Stimulated activated CD8-positive, alpha-beta memory T cell treated with anti-CD3 and anti-CD28 coated beads, Interleukin-12 subunit alpha, Interleukin-12 subunit beta, amount 100 ng/mL, for 4 hours (primary cell): ENCODE results near the gene KIAA1755.
"Not testable (repeated sequence)": the region's sequence is repeated elsewhere in the genome, so short reads cannot be mapped to it uniquely, and the experiment has no call there.

Source experiments
- DNase-seq: peaks from one replicate; pipeline ENCODE4 v3.0.0-alpha.2; 2020; ENCODE audit warnings: low read depth

Gene KIAA1755

DNA sequence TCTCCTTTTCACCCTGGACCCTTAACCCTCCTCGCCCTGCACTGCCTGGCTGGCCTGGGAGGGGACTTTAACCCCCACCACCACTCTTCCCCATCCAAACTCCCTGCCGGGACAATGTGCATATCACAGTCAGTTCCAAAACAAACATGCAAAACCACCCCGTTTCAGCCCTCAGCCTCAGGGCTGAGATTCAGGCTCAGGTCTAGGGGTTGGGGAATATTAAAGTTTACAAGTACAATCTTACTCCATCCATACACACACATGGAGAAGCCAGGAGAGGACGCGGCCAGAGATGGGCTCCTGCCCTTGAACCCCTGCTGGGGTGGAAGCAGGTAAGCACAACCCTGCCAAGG, 534 bp downstream of the KIAA1755 start:
- no peak for DNase-seq

DNA sequence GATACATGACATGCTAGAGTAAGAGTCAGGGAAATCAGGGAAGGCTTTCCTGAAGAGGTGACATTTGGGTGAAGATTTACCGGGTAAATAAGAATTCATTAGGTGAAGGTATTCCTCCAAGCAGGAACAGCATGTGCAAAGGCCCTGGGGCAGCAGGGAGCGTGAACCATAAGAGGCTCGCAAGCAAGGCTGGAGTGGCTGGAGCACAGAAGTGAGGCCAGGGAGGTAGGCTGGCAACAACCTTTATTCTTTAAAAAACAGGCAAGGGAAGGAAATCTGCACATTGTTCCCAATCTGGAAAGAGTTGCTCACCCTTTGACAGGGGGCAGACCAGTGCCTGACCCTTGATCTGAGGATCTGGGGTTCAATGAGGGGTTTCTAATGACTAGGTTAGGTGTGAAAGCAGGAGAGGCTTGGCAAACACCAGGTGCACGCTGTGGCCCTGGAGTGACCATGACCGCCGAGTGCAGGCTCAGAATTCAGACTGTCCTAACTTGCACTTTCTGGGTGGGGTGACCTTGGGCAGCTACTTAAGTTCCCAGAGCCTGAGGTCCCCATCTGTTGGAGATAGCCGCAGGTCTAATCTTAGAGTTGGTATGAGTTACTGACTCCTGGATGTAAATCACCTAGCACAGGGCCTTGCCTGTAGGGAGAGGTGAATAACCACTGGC, 1.9 kb downstream of the KIAA1755 start:
- DNase-seq: no peak

DNA sequence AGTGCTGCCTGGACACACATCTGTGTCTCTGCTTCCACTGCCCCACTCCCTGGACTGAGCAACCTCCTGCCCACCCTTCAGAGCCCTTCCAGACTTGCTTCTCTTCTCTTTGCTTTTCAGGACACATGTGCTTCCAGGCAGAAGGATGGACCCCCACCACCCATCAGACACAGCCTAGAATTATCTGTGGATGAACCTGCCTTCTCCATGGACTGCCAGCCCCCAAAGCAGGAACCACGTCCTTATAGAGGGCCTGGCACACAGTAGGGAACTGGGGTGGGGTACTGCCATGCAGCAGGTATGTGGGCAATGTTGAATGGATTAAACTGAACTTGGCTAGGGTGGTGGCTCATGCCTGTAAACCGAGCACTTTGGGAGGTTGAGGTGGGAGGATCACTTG, 3.6 kb downstream of the KIAA1755 start:
- no peak for DNase-seq

DNA sequence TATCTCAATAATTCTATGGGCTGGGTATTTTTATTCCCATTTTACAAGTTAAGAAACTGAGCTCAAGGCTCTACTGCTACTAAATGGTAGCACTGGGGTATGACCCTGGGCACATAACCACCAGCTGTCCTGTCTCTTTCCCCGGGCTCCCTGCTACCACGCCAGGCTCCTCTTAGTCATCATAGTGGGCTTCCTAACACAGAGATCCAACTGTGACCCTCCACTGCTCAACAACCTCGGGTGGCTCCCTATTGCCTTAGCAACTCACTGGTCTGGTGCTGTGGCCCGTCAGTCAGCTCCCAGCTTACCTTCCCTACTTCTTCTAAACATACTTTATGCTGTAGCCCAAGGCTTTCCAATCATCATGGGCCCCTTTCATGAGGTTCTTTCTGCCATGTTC, 4.5 kb downstream of the KIAA1755 start:
- DNase-seq: no peak

DNA sequence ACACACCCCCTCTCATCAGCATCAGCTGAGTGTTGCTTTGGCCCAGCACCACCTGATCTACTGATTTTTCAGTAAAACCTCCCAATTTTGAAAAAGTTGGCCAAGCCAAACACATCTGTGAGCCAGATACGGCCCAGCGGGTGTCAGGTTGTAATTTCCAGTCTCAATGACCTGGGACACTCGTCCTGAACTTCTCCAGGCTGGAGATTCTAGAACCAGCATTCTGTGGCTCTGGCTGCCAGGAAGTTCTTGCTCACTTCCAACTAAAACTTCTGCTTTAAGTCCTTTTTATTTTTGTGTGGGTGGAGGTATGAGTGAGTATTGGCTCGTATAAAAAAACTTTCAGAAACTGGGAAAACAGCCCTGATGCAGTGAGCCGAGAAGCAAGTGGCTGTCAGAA, 5.1 kb downstream of the KIAA1755 start:
- no peak for DNase-seq

DNA sequence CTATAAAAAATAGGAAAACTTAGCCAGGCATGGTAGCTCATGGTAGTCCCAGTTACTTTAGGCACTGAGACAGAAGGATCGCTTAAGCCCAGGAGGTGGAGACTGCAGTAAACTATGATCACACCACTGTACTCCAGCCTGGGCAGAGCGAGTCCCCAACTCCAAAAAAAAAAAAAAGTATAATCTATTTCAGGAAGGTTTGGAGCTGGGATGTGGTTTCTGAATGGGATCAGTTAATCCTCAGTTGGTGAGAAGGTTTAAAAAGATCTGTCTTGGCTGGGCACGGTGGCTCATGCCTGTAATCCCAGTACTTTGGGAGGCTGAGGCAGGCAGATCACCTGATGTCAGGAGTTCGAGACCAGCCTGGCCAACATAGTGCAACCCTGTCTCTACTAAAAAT, 5.9 kb downstream of the KIAA1755 start:
- DNase-seq: not testable (repeated sequence)

DNA sequence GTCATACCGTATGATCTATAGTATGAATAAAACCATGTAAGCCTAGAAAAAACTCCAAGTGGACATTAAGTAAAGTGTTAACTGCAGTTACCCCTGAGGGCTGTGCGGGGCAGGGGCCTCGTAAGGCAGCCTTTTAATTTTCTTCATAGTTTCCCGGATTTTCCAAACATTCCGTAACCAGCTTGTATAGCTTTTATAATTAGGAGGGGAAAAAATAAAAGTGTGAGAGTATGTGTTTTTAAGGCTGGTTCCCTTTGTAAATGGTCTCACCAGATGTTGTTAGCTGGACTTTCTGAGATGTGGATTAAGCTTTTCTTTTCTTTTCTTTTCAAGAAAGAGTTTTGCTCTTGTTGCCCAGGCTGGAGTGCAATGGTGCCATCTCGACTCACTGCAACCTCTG, 7.0 kb downstream of the KIAA1755 start:
- DNase-seq: no peak

DNA sequence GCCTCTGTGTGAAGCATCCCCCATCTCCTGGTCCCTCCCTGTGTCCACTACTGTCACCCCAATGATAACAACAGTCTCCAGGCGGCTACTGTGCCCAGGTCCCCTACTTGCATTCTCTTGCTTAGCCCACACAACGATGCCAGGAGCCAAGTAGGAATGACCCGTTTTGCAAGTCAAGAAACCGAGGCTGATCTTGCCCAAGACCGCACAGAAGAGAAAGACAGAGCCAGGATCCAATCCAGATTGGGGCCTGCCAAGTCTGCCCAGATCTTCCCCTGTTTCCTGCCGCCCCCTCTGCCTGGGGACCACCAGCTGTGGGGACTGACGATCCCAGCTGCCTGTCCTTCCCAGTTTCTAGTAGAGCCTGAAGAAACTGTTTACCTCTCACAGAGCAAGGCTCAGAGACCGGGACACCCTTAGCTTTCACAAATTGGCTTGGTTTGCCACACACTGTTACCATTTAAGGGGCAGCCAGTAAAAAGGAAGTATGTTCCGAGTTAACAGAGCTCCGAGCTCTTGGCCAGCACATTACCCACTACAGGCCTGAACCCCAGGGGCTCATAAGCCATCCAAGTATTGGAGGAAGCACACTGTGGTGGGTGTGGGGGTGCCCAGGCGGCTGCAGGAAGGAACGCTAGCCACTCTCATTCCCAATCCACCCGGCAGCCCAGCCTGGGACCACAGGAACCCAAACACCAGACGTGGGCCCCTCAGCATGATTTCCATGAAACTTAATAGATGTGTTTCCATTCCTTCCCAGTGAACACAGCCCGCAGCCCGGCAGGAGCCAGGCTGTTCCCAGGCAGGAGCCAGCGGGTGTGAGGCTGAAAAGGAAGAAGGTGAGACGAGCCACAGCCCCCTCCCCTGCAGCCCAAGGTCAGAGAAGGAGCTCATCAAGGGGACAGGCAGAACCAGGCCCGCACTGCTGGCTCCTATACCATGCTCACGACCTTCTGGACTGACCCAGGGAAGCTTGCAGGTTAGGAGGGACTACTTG, 7.9 kb downstream of the KIAA1755 start:
- DNase-seq: no peak

DNA sequence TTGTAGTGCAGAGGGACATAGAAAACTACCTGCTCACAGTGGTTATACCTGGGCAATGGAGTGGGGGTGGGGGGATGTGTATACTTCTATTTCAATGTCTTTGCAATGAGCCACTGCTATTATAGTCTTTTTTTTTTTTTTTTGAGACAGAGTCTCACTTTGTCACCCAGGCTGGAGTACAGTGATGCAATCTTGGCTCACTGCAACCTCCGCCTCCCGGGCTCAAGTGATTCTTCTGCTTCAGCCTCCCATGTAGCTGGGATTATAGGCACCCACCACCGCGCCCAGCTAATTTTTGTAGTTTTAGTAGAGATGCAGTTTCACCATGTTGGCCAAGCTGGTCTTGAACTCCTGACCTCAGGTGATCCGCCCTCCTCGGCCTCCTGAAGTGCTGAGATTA, 9.1 kb downstream of the KIAA1755 start:
- DNase-seq: not testable (repeated sequence)

DNA sequence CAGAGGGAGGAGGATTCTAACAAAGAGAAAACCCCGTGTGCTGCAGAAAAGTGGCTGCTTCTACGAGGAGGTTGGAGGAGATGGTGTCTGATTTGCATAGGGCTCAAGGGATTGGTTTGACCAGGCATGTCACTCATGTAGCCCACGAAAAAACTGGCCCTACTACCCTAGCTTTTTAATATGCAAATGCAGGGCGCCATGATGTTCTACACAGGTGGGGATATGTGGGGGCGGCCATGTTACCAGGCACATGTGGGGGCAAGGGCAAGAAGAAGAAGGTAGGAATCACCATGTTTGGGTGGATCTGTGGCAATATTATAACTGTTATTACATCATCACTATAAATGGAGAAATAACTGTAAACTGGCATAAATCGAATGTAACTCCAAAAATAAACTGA, 9.9 kb downstream of the KIAA1755 start:
- no peak for DNase-seq

DNA sequence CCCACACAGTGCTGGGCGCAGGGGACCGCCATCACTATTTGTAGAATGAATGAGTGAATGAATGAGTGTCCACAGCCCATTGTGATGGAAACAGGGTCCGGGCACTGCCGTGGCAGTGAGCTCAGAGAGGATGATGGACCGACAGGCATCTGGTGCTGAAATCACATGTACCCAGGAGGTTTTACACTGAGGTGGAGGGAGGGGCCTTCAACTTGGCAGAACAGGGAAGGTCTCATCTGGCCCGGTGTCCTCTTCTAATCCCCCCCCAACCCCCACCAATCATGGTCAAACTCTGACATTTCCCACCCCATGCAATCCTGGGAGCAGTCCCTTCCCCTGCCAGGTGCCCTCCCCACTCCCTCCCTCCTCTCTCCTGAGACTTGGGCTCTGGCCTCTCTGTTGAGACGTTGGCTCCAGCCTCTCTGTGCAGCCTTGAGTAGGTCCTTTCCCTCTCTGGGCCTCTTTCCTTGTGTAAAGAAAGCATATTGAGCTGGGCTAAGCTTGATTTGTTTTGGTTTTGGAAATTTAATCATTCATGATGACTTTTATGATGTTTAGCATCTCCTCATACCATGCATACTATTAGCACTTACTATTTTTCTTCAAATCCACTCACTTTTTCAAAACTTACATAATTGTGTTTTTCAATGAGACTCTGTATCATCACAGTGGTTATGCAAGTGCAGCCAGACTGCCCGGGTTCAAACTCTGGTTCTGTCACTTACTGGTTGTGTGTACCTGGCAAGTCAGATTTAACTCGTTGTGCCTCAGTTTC, 10.8 kb downstream of the KIAA1755 start:
- no peak for DNase-seq

DNA sequence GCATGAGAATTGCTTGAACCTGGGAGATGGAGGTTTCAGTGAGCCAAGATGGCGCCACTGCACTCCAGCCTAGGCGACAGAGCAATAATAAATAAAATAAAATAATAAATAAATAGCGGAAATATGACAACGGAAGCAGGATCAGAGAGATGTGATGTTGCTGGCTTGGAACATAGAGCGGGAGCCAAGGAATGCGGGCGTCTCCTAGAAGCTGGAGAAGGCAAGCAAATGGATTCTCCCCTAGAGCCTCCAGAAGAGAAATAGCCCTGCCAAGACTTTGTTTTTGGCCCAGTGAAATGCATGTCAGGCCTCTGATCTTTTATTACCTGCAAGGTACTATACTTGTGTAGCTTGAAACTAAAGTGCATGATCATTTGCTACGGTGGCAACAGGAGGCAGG, 12.4 kb downstream of the KIAA1755 start:
- no peak for DNase-seq

DNA sequence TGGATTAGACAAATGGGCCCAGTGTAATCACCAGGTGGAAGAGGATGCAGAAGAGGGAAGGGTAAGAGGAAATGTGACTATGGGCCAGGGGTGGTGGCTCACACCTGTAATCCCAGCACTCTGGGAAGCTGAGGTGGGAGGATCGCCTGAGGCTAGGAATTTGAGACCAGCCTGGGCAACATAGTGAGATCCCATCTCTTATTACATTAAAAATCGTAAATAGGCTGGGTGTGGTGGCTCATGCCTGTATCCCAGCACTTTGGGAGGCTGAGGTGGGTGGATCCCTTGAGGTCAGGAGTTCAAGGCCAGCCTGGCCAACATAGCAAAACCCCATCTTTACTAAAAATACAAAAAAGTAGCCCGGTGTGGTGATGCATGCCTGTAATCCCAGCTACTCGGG, 12.8 kb downstream of the KIAA1755 start:
- not testable (repeated sequence) for DNase-seq

DNA sequence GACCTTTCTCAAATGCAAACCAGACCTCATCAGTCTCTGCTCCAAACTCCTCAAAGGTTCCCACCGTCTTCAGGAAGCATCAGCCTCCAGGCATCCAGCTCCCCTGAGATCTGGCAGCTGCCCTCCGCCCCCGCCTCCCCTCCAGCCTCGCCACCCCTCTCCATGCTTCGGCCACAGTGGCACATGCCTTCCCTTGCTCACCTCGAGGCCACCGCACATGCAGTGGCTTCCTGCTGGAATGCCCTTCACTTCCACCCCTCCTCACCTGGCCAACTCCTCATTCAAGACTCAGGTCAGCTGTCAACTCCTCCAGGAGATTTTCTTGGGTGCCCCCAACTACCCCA, 13.4 kb downstream of the KIAA1755 start:
- no peak for DNase-seq

DNA sequence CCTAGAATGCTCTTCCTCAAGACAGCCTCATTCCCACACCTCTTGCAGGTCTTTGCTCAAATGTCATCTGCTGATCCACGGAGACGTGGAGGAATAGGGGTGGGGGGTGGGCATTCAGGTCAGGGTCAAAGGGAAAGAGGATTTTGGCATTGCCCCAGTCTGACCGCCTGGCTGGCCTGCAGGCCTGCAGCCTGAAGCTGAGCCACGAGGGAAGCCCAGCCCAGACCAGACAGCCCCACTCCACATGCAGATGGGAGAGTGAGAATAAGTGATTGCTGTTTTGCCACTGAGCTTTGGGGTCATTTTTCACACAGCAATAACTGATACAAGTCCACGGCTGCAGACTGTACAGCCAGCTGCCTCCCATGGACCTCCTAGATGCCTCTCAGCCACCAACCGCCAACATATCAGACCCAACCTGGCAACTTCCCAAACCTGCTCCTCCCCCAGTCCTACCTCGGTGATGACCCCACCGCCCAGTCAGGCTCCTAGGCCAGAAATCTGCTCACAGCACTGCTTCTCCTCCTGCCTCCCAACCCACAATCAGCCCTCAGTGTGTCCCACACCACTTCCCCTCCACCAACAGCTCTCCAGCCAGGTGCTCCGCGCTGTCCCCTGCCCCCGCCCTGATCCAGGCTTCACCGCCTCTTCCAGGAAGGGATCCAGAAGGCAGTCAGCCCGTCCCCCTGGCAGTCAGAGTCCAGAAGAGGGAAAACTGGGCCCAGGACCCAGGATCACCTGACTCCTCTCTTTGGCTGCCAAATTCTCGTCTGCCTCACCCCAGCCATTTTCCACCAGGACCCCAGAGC, 14.0 kb downstream of the KIAA1755 start:
- DNase-seq: no peak

DNA sequence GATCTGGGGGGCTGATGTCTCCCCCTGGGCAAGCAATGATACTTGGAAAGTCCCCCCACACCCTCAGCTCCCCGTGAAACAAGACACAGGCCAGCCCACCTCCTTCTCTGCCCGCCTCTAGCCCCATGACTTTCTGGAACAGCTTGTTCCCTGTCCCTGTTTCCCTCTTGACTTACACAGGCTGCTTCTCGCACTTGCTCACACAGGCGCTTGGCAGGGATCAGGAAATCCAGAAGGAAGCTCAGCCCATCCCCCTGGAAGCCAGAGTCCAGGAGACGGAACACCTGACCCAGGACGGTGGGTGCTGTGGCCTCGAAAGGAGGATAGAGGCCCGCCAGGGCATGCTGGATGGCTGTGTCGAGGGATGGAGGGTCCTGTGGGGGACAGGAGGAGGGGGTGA, 14.8 kb downstream of the KIAA1755 start:
- DNase-seq: no peak

DNA sequence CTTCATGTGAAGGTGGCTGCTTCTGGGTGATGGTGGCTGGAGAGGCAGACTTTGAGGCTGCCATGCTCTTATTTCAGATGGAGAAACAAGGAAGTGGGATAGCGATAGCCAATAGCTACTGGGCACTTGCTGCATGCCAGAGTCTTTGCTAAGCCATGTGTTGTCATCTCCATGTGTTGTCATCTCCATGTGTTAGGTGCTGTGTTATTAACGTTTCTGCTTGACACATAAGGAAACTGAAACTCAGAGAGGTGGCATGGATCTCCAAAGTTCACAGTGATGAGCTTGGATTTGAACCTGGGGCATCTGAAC, 16.9 kb downstream of the KIAA1755 start:
- no peak for DNase-seq

DNA sequence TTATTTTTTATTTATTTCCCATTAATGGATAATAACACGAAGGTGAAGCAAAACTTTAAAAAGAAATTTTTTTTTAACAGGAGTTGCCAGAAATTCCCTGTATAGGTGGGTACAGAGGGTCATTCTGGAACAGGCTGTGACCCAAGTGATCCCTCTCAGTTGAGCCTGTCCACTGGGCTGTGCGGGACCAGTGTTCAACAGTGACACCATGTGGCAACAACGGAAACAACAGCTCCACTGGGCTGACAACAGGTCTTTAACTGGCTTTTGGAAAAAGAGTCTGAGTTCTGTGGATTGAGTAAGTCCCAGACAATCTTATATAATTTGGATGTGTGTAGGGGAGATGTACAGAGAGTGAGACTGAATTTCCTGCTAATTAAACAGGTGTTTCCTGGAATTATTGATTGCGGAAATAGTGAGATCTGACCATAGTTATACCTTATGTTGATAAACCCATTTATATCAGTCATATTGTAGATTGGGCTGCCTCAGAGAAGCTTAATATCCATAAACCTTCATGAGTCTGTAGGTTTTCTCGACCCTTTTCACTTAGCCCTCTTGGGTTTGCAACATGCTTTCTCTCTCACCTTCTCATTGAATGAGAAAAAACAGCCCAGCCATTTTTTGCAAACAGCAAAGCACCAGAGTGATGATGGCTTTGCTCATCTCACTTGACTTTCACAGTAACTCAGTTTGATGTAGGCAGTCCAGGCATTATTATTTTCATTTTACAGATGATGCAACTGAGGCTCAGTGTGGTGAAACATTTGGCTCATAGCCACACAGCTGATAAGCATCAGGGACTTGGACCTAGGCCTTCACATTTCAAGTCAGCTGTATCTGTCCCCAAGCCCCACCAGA, 17.5 kb downstream of the KIAA1755 start:
- DNase-seq: no peak

DNA sequence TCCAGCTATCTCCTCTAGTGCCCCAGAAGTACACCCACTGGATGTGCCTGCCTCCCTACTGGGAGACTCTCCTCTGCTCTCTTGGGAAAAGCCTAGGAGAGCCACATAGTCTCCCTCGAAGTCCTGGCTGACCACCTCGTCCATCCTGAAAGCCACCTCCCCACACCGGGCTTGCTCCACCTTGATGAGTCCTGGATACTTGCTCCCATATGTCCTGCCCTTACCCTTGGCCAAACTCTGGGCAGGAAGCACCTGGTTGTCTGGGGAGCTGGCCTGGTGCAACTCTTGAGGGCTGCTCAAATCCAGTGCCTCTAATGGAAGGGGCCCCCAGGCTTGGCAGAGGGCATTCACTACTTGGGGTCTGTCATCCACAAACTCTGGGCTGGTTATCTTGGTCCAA, 19.3 kb downstream of the KIAA1755 start:
- no peak for DNase-seq

DNA sequence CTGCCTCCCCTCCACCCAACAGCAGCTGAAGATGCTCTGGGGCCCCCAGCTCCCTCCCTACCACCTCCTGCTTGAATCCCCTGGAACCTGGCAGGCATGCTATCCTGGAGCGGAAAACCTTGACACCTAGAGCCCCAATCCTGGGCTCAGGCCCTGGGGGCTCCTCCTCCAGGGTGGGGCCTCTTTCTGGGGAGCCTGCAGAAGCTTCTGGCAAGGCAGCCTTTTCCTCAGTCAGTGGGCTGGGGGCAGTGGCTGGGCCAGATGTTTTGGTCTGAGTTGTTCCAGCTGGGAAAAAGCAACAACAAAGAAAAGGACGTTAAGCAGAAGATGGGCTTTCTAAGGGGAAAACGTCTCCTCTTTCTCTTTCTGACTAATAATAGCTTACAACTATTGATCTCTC, 21.1 kb downstream of the KIAA1755 start:
- DNase-seq: no peak

DNA sequence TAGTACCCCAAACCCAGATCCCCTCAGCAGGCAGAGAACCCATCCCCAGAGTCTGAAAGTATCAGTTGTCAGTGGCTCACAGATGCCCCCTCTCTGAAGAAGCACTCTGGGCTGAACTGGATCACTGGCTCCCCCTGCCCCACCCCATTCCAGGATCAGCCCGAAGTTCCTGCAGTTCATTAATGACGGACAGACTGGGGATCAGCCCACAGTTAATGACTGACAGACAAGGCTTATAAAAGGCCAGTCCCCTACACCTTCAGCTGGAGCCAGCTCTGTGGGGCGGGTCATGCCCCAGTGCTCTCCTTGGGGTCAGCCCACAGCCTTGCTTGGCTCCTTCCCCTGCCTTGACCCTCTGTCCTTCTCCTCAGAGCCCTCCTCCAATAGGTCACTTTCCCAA, 21.7 kb downstream of the KIAA1755 start:
- DNase-seq: no peak
